ENCODE measurements around the gene ADAMTSL2. TPM values are rescaled to one million over a fixed set of nuclear protein-coding genes. Genes with fewer than 3 reads are reported as not detected.

The ADAMTSL2 gene
- polyA plus RNA-seq, 6 donors from 2014 or later, result not detected

DNA sequence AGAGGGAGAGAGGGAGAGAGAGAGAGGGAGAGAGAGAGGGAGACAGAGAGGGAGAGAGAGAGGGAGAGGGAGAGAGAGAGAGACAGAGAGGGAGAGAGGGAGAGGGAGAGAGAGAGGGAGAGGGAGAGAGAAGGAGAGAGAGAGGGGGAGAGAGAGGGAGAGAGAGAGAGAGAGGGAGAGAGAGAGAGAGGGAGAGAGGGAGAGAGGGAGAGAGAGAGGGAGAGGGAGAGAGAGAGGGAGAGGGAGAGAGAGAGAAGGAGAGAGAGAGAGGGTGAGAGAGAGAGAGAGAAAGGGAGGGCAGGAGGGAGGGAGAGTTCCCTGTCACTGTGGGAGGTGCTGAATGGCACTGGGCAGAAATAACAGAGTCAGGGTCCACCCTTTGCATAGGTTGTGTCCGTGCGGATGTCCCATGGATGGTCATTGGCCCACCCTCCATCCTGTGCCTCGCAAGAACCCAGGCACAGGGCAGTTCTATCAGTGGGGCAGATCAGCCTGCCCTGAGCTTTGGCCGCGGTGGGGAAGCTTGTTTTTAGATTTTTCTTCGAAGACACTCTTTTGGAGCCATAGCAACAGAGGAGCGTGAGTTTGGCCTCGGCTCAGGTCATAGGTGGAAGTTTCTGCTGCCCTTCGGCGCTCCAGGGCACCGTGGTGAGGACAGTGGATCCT is 30.1 kb downstream of the ADAMTSL2 start:
- no peaks in the 10 kb centered on the region for H3K36me3 Mint-ChIP-seq
- H3K27ac Mint-ChIP-seq, result no peak overlapping the region

DNA sequence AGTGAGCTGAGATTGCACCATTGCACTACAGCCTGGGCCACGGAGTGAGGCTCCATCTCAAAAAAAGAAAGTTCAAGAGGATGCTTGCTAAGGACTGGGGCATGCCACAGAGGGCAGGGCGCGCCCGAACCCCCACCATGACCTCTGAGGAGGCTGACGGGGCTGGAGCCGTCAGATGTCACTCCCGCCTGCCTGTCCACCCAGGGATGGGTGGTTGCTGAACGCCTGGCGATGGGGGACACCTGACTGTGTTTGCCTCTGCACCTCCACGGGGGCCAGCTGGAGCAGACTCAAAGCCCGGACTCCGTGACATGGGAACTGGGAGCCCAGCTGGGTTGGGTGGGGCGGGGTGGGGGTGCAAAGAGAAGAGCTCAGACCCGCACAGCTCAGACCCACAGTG is 31.9 kb downstream of the ADAMTSL2 start:
- Mint-ChIP-seq H3K4me1 (peaks cover 0 to 8% (median 7%) of the 10 kb centered on the region in 3 donors), H3K27ac (no peak overlapping the region), H3K27me3 (peaks cover 4 to 25% (median 19%) of the 10 kb centered on the region in 3 donors), H3K4me3 (no peak overlapping the region), H3K36me3 (no peaks in the 10 kb centered on the region), H3K9me3 (no peaks in the 10 kb centered on the region)
- DNase-seq (no peak), ATAC-seq (ENCODE audit: low read depth in 2 of 2) (no peak)

More for the DNA sequence above, 30.1 kb downstream of the ADAMTSL2 start:
- ATAC-seq (ENCODE audit: low read depth in 2 of 2) (no peak), DNase-seq (no peak)
- Mint-ChIP-seq H3K27me3 (peaks cover 9 to 24% (median 24%) of the 10 kb centered on the region in 3 donors), H3K9me3 (no peaks in the 10 kb centered on the region), H3K4me1 (peaks cover 0 to 8% (median 7%) of the 10 kb centered on the region in 3 donors), H3K4me3 (peak overlapping the region in 1 of 8 donors; percentile 15)

DNA sequence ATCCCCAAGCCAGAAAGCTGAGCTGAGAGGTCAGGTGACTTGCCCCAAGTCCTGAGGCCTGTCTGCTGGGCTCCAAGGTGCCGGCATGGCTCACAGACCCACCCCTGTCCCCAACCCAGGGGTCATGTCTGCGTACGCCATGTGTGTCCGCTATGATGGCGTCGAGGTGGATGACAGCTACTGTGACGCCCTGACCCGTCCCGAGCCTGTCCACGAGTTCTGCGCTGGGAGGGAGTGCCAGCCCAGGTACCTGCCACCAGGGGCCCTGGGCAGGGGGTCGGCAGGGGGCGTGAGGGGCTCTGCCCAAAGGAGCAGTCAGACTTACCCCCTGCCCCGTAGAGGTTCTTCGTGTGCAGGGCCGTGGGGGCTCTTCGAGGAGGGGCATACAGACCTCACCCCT is 32.3 kb downstream of the ADAMTSL2 start:
- H3K9me3 Mint-ChIP-seq, result no peaks in the 10 kb centered on the region
- no peak for DNase-seq
- no peak overlapping the region for H3K4me3 Mint-ChIP-seq
- no peak for ATAC-seq (ENCODE audit: low read depth in 2 of 2)
- no peak overlapping the region for H3K27ac Mint-ChIP-seq
- H3K27me3 Mint-ChIP-seq, result peaks cover 4 to 21% (median 19%) of the 10 kb centered on the region in 3 donors
- no peaks in the 10 kb centered on the region for H3K36me3 Mint-ChIP-seq
- H3K4me1 Mint-ChIP-seq, result peaks cover 0 to 8% (median 7%) of the 10 kb centered on the region in 3 donors

DNA sequence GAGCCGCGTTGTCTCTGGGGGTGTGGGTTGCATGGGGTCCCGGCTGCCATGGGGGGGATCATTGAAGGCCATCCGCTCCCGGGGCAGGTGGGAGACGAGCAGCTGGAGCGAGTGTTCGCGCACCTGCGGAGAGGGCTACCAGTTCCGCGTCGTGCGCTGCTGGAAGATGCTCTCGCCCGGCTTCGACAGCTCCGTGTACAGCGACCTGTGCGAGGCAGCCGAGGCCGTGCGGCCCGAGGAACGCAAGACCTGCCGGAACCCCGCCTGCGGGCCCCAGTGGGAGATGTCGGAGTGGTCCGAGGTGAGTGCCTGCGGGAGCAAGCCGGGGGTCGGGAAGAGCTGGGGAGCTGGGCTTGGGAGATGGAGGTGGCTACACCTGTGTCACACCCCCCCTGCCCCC is 33.7 kb downstream of the ADAMTSL2 start:
- Mint-ChIP-seq H3K27me3 (peaks cover 4 to 27% (median 19%) of the 10 kb centered on the region in 3 donors), H3K27ac (no peak overlapping the region), H3K4me3 (no peak overlapping the region), H3K4me1 (peaks cover 0 to 8% (median 5%) of the 10 kb centered on the region in 3 donors), H3K9me3 (no peaks in the 10 kb centered on the region), H3K36me3 (no peaks in the 10 kb centered on the region)
- ATAC-seq (ENCODE audit: low read depth in 2 of 2), result no peak
- DNase-seq, result no peak

DNA sequence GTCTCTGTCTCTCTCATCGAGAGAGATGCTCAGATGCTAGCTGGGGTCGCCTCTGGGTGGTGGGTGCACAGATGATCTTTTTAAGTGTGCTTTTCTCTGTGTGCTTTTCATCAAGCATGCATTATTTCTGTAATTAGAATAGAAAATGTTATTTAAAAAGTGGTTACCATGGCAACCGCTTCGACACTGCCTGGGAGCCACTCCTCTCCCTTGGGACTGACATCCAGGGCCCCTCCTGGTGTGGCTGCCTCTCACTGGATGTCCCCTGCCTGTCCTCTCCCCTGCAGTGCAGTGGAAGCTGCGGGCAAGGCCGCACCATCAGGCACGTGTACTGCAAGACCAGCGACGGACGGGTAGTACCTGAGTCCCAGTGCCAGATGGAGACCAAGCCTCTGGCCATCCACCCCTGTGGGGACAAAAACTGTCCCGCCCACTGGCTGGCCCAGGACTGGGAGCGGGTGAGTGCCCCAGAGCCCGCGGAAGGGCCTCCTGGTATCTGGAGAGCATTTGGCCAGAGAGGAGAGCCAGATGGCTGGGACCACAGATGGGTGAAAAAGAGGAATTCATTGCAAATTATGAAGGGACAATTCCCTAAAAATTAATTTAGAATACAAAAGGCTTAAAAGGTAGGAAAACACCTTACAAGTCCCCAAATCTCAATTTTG is 34.7 kb downstream of the ADAMTSL2 start:
- H3K9me3 Mint-ChIP-seq, result no peaks in the 10 kb centered on the region
- no peak overlapping the region for H3K4me3 Mint-ChIP-seq
- H3K27me3 Mint-ChIP-seq, result peaks cover 4 to 35% (median 28%) of the 10 kb centered on the region in 3 donors
- peak overlapping the region in 1 of 6 donors; percentile 89 for H3K27ac Mint-ChIP-seq
- no peaks in the 10 kb centered on the region for H3K36me3 Mint-ChIP-seq
- DNase-seq, result no peak
- no peak for ATAC-seq (ENCODE audit: low read depth in 2 of 2)
- peaks cover 0 to 4% (median 0%) of the 10 kb centered on the region in 3 donors for H3K4me1 Mint-ChIP-seq

DNA sequence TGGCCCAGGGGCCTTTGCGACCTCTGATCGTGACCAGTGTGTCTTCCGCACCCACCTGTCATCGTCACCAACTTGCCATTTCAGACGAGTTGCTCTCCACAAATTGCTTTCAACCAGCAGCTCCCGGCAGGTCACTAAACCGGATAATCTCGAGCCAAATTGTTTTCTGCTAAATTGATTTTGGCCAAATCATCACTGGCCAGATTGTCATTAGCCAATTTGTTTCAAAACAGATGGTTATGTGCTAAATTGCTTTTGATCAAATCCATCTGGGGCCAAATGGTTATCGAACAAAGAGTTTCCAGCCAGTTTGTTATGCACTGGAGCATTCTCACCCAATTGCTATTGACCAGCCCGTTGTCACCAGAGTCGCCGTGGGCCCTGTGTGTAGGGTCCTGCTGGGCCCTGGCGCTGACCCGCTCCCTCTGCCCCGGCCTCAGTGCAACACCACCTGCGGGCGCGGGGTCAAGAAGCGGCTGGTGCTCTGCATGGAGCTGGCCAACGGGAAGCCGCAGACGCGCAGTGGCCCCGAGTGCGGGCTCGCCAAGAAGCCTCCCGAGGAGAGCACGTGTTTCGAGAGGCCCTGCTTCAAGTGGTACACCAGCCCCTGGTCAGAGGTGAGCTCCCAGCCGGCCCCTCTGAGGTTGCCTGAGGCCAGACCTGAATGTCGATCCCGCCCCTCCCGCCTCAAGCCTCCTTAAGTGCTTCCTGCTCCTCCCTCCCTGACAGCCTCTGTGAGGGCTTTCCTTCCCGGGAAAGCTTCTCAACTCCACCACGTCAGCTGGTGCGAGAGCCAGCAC is 35.6 kb downstream of the ADAMTSL2 start:
- Mint-ChIP-seq H3K27ac (no peak overlapping the region), H3K27me3 (peaks cover 4 to 40% (median 33%) of the 10 kb centered on the region in 3 donors), H3K36me3 (no peaks in the 10 kb centered on the region), H3K4me3 (no peak overlapping the region), H3K9me3 (no peaks in the 10 kb centered on the region), H3K4me1 (peaks cover 0 to 4% (median 0%) of the 10 kb centered on the region in 3 donors)
- DNase-seq (no peak), ATAC-seq (ENCODE audit: low read depth in 2 of 2) (no peak)

DNA sequence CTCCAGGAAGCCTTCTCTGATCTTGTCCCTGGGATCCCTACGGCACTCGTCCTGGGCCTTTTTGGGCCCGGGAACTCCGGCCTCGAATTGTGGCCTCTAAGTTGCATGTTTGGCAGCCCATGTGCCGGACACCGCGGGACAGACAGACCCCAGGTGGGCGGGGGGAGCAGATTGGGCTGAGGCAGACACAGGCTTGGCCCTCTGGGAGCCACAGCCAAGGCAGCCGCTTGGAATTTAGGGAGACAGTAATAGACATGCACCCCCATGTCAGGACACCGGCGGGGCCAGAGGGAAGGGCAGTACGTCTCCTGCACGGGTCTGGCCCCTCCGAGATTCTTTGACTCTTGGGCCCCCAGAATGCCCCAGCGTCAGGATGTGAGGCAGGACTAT is 36.2 kb downstream of the ADAMTSL2 start:
- ATAC-seq (ENCODE audit: low read depth in 2 of 2) (no peak), DNase-seq (no peak)
- Mint-ChIP-seq H3K36me3 (no peaks in the 10 kb centered on the region), H3K27ac (peak overlapping the region in 1 of 6 donors; percentile 30), H3K27me3 (peaks cover 6 to 45% (median 38%) of the 10 kb centered on the region in 3 donors), H3K4me3 (no peak overlapping the region), H3K4me1 (peaks cover 0 to 8% (median 4%) of the 10 kb centered on the region in 3 donors), H3K9me3 (no peaks in the 10 kb centered on the region)

DNA sequence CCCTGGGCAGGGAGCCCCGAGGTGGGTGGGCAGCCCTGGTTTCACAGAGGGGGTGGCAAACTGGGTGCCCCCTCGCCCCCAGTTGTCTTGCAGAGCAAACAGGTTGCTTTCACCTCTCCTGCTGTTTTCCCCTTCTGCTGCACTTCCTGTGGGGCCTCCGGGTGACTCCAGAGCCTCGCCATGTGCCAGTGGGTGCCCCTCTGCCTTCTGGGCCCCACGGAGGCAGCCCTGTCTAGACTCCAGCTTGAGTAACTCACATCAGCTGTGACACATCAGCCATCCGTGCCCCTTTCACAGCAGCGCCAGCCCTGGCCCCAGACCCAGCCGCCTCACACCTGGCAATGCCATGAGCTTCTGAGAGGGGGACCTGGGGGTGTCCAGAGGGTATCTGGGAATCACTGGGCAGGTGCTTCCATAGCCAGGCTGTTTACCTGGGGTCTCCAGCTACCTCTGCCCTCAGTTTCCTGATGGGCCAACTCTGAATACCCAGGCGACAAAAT is 36.9 kb downstream of the ADAMTSL2 start:
- H3K36me3 Mint-ChIP-seq, result no peaks in the 10 kb centered on the region
- no peak overlapping the region for H3K4me3 Mint-ChIP-seq
- no peaks in the 10 kb centered on the region for H3K9me3 Mint-ChIP-seq
- ATAC-seq (ENCODE audit: low read depth in 2 of 2) (no peak), DNase-seq (no peak)
- H3K4me1 Mint-ChIP-seq, result peaks cover 3 to 11% (median 9%) of the 10 kb centered on the region in 3 donors
- H3K27me3 Mint-ChIP-seq, result peaks cover 13 to 53% (median 46%) of the 10 kb centered on the region in 3 donors
- no peak overlapping the region for H3K27ac Mint-ChIP-seq

DNA sequence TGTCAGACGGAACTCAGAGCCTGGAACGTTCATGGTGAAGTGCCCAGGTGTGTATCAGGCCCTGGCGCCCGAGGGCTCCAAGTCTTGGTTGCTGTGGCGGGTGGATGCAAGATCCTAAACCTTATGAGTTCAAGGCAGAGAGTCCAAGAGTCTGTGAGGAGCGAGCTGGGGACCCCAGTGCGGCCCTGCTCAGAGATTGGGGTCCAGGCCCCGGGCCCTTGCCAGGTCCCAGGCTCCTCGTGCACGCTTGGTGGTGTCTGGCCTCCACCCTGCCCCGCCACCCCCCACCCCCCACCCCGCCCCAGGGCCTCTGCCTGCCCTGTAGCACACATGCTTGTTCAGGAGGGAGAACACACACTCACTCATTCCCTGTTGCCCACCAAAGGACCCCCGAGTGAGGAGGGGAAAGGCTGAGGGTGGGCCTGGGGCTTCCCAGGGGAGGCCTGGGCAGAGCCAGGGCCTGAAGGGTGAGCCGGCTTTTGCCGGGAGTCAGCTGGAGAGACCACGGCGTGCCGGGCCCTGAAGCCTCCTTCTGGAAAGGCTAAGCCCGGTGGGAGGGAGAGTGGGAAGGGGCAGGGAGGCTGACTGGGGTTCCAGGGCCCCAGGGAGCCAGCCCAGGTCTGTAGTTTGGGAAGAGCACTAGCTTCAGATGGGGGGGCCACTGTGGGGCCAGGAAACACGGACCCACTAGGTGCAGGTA is 37.5 kb downstream of the ADAMTSL2 start:
- H3K27me3 Mint-ChIP-seq, result peaks cover 19 to 59% (median 52%) of the 10 kb centered on the region in 3 donors
- H3K27ac Mint-ChIP-seq, result no peak overlapping the region
- H3K36me3 Mint-ChIP-seq, result no peaks in the 10 kb centered on the region
- H3K9me3 Mint-ChIP-seq, result no peaks in the 10 kb centered on the region
- H3K4me3 Mint-ChIP-seq, result no peak overlapping the region
- H3K4me1 Mint-ChIP-seq, result peaks cover 9 to 17% (median 15%) of the 10 kb centered on the region in 3 donors
- DNase-seq (no peak), ATAC-seq (ENCODE audit: low read depth in 2 of 2) (no peak)

DNA sequence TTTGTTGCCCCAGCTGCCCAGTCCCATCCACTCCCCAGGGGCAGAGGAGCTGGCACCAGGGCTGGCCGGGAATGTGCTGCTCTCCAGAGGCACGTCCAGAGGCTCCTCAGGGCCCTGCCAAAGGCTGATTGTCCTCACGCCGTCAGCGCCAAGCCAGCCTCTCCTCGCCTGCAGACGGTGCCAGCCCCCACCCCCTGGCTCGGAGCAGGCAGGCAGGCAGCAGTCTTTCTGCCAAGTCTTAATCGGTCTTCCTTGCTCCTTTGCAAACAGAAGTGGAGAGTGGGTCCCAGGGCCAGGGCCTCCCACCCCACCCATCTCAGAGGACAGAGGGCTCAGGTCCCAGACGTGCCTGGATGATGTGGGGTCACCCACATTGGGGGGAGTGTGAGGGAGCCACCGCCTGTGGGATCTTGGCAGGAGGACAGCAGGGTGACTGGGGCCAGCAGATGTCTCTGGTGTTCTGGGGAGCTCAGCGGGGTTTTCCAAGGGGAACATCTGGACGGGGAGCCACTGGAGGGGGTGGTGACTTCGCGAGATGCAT is 38.4 kb downstream of the ADAMTSL2 start:
- Mint-ChIP-seq H3K27ac (no peak overlapping the region), H3K4me3 (no peak overlapping the region), H3K36me3 (no peaks in the 10 kb centered on the region), H3K4me1 (peaks cover 13 to 23% (median 18%) of the 10 kb centered on the region in 3 donors), H3K9me3 (no peaks in the 10 kb centered on the region), H3K27me3 (peaks cover 20 to 62% (median 55%) of the 10 kb centered on the region in 3 donors)
- no peak for ATAC-seq (ENCODE audit: low read depth in 2 of 2)
- DNase-seq, result no peak

DNA sequence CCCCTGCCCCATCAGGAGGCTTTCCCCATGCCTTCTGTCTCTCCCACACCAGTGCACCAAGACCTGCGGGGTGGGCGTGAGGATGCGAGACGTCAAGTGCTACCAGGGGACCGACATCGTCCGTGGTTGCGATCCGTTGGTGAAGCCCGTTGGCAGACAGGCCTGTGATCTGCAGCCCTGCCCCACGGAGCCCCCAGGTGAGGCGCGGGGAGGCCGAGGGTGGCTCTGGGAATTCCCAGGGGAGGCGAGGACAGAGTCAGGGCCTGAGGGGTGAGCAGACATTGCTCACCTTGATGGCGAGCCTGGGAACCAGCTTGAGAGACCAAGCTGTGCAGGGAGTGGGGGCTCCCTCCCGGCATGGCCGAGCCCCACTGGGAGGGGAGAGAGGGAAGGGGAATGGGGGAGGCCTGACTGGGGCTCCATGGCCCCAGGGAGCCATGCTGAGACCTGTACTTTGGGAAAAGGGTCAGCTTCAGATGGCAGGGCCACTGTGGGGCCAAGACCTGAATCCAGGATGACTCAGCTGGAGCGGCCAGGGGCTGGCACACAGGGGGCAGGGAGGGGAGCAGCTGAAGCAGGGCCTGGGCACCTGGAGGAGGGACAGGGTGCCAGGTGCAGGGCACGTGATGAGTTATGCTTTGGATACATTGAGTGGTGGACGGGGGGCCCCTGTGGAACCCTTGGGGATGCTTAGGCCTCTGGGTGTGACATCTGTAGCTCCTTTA is 39.4 kb downstream of the ADAMTSL2 start:
- peaks cover 20 to 32% (median 23%) of the 10 kb centered on the region in 3 donors for H3K4me1 Mint-ChIP-seq
- no peak for ATAC-seq (ENCODE audit: low read depth in 2 of 2)
- peaks cover 24 to 63% (median 56%) of the 10 kb centered on the region in 3 donors for H3K27me3 Mint-ChIP-seq
- H3K27ac Mint-ChIP-seq, result no peak overlapping the region
- no peaks in the 10 kb centered on the region for H3K36me3 Mint-ChIP-seq
- peak overlapping the region in 1 of 8 donors; percentile 52 for H3K4me3 Mint-ChIP-seq
- no peaks in the 10 kb centered on the region for H3K9me3 Mint-ChIP-seq
- no peak for DNase-seq

DNA sequence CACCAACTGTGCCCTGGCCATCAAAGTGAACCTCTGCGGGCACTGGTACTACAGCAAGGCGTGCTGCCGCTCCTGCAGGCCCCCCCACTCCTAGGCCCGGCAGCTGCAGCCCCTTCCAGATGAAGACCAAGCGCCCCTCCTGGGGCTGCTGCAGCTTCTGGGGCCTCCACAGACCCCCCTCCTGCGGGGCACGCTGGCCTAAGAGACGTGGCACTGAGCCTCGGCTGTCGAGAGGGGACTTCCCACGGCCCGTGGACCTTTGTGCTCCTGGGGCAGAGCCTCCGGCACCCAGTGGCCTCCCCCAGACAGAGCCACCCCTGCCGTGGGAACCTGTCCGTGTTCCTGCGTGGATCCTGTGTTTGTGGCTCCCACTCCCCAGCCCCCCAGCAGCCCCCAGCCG is 40.3 kb downstream of the ADAMTSL2 start:
- ATAC-seq (ENCODE audit: low read depth in 2 of 2) (no peak), DNase-seq (no peak)
- no peak overlapping the region for H3K27ac Mint-ChIP-seq
- H3K36me3 Mint-ChIP-seq, result no peaks in the 10 kb centered on the region
- peaks cover 26 to 68% (median 60%) of the 10 kb centered on the region in 3 donors for H3K27me3 Mint-ChIP-seq
- peaks cover 24 to 40% (median 28%) of the 10 kb centered on the region in 3 donors for H3K4me1 Mint-ChIP-seq
- H3K9me3 Mint-ChIP-seq, result no peaks in the 10 kb centered on the region
- no peak overlapping the region for H3K4me3 Mint-ChIP-seq

Measured in naive B cell (primary cell).